ENCODE data around the gene MAPK12. TPM values are rescaled to one million over a fixed set of nuclear protein-coding genes. Genes with fewer than 3 reads are reported as not detected.

The MAPK12 gene
- total and polyA plus RNA-seq, 8 donors, result 4.7 to 49.6 (median 8.2) TPM

DNA sequence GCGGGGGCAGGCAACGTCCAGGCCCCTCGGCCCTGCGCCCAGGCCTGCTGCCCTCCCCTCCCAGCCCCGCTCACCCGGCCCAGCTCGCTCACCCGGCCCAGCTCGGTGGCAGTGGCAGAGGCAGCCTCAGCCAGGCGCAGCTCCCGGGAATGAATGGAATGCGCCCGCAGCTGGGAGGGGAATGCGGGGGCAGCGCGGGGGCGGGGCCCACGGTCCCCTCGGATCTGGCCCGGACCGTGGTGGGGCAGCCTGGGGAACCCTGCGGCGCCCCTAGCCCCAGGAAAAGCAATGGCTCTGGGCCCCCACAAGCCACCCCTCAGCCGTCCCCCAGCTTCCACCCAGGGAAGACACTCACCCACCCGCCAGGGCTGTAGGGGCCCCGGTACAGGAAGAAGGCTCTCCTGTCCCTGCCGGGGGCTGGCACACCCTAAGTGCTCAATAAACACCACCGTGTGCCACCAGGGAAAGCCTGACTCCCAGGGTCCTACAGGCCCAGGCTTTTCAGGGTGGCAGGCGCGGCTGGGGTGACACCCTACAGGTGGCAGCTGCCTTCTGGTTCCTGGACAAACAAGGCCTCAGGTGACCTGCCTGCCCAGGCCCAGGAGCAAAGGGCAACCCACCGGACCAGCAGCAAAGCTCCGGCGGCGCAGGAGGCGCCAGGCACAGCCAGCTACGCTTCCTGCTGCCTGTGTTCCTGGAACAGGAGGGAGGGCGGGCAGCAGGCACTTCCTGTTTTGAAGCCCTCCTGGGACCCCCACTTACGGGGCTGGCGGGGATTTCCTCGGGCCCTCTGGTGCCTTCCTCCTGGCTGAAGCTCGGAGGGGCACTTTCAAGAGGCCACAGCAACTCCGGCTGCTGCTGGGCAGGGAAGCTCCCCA is 32.2 kb upstream of the MAPK12 start:
- intact Hi-C loops (cut with DNase I; ENCODE audit: low total_unique reads), result no loop called here
- DNase-seq, result peak; percentile 90 to 94
- Histone ChIP-seq H3K4me1 (peaks cover 90 to 100% (median 99%) of the 10 kb centered on the region in 4 donors), H3K4me3 (peak overlapping the region; percentile 27 to 45 (median 38)), H3K9me3 (no peaks in the 10 kb centered on the region), H3K36me3 (peaks cover 20 to 31% (median 26%) of the 10 kb centered on the region in 4 donors), H3K27me3 (peaks cover 0 to 6% (median 0%) of the 10 kb centered on the region in 3 donors), H3K27ac (peak overlapping the region; percentile 94 to 96 (median 95))
- TF ChIP-seq POLR2AphosphoS5 (IDR thresholded peaks at IDR 0.05) (peak; percentile 20 to 94 (median 93)), POLR2A (IDR thresholded peaks at IDR 0.05) (peak in 1 of 4 donors; percentile 34), EP300 (IDR thresholded peaks at IDR 0.05) (no peak)
- TF ChIP-seq, protein P1, sequence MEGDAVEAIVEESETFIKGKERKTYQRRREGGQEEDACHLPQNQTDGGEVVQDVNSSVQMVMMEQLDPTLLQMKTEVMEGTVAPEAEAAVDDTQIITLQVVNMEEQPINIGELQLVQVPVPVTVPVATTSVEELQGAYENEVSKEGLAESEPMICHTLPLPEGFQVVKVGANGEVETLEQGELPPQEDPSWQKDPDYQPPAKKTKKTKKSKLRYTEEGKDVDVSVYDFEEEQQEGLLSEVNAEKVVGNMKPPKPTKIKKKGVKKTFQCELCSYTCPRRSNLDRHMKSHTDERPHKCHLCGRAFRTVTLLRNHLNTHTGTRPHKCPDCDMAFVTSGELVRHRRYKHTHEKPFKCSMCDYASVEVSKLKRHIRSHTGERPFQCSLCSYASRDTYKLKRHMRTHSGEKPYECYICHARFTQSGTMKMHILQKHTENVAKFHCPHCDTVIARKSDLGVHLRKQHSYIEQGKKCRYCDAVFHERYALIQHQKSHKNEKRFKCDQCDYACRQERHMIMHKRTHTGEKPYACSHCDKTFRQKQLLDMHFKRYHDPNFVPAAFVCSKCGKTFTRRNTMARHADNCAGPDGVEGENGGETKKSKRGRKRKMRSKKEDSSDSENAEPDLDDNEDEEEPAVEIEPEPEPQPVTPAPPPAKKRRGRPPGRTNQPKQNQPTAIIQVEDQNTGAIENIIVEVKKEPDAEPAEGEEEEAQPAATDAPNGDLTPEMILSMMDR (IDR thresholded peaks at IDR 0.05), result no peak
- WGBS, 5 donors, result 7 to 14% (median 9%) methylated on average over 27 to 42 of the region's 42 CpGs

DNA sequence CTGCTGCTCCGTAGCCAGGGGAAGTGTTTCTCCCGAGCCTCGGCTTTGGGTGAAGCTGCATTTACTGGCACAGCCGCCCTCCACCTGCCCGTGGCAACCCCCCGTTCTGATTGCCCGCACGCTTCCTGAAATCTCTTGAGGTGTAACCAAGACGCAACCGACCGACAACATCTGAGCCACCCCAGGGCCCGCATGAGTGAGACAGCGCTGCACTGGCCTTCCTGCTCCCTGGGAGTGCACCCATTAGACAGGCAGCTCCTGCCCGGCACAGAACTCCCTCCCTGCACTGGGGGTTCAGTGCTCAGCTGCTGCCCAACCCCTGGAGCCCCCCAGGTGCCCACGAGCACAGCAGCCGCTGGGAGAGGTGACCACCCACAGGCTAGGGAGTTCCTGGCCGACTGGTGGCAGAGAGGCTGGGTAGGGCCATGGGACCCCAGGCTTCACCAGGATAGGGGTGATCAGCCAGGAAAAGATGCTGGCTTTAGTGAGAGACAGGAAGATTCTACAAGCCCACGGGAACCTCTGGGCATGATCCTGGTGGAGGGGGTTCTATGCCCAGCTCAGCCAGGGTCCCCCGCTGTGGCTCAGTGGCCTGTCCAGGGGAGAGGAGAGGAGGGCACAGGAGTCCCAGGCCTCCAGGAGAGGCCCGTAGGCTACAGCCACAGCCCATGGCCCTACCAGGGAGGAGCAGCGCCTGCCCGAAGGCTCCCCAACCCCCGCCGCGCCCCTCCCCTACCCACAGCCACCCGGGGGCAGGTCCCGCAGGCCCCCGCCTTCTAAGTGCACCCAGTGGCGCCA is 31.4 kb upstream of the MAPK12 start:
- Histone ChIP-seq H3K27me3 (peaks cover 0 to 6% (median 0%) of the 10 kb centered on the region in 3 donors), H3K9me3 (no peaks in the 10 kb centered on the region), H3K4me1 (peaks cover 82 to 100% (median 97%) of the 10 kb centered on the region in 4 donors), H3K27ac (peak overlapping the region; percentile 94 to 96 (median 95)), H3K4me3 (peak overlapping the region; percentile 27 to 45 (median 38)), H3K36me3 (peaks cover 28 to 40% (median 34%) of the 10 kb centered on the region in 4 donors)
- intact Hi-C loops (cut with DNase I; ENCODE audit: low total_unique reads), result no loop called here
- WGBS, 5 donors, result 14 to 27% (median 24%) methylated on average over 19 to 29 of the region's 29 CpGs
- no peak for DNase-seq
- no peak for TF ChIP-seq EP300 (IDR thresholded peaks at IDR 0.05)
- no peak for TF ChIP-seq POLR2AphosphoS5 (IDR thresholded peaks at IDR 0.05)

DNA sequence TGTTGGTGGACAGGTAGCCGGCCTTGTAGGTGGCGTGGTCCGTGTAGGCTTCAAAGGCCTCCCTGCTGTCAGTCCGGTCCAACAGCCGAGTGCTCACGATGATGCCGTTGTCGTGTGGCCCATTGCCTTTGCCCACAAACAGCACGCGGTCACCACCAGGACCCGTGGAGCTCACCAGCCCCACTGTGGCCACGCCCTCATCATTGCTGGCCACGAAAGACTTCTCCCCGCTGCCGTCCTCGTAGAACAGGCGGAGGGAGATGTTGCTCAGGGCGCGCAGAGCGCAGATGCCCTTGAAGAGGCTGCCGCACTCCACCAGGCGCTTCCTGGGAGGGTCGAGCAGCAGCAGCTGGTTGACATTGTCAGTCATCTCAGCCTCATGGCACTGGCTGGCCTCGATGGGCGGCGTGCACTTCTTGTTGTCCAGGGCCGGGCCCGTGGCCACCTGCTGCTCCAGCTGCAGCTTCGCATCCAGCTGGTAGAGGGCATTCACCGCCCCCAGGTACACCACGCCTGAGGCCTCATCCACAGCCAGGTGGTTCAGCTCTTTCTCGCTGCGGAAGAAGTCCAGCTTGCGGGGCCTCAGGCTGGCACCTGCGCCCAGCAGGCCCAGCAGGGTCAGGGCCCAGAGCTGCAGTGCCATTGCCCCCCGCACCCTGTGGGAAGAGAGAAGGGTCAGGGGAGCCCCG is 28.6 kb upstream of the MAPK12 start:
- Histone ChIP-seq H3K9me3 (no peaks in the 10 kb centered on the region), H3K27ac (peak overlapping the region; percentile 94 to 96 (median 95)), H3K36me3 (peaks cover 50 to 64% (median 58%) of the 10 kb centered on the region in 4 donors), H3K4me1 (peaks cover 78 to 94% (median 90%) of the 10 kb centered on the region in 4 donors), H3K27me3 (peaks cover 0 to 6% (median 0%) of the 10 kb centered on the region in 3 donors), H3K4me3 (no peak overlapping the region)
- intact Hi-C loops (cut with DNase I; ENCODE audit: low total_unique reads), result no loop called here
- TF ChIP-seq, protein P1 (IDR thresholded peaks at IDR 0.05), result no peak
- TF ChIP-seq POLR2A (IDR thresholded peaks at IDR 0.05), result no peak
- TF ChIP-seq EP300 (IDR thresholded peaks at IDR 0.05), result no peak
- no peak for TF ChIP-seq POLR2AphosphoS5 (IDR thresholded peaks at IDR 0.05)
- WGBS, 5 donors, result 62 to 75% (median 72%) methylated on average over 24 to 37 of the region's 37 CpGs
- no peak for DNase-seq

DNA sequence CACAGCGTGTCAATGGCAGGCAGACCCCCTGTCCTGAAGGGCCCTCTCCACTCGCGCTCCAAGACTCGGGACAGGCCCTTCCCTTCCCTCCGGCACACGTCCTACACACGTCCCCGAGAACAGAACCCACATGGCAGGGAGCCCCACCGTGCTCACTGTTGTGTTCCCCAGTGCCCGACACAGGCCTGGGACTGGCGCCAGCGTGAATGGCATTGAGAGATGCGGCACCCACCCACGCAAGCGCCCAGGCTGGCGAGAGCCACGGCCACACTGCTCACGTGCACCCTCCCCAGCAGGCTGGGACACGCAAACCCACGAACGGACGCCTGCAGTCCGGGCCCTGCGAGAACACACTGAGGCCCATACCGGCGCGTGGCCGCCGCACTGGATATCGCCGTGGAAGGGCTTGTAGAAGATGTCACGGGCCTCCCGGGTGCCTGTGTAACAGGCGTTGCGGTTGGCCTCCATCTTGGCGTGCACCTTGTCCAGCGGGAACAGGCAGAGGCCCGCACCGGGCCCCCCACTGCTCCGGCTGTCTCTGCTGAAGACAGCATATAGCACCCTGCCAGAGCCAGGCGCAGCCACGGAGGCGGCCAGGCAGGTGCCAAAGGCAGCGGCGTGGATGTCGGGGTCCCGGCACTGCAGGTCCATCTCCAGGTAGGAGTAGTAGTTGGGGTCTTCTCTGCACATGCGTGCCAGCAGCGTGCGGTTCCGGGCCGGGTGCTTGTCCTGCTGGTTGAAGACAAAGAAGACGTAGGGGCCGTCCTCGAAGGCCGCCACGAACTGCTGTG is 27.9 kb upstream of the MAPK12 start:
- no peak overlapping the region for H3K4me3 ChIP-seq
- peaks cover 75 to 93% (median 88%) of the 10 kb centered on the region in 4 donors for H3K4me1 ChIP-seq
- TF ChIP-seq POLR2AphosphoS5 (IDR thresholded peaks at IDR 0.05), result no peak
- TF ChIP-seq POLR2A (IDR thresholded peaks at IDR 0.05), result no peak
- TF ChIP-seq, protein P1 (IDR thresholded peaks at IDR 0.05), result no peak
- TF ChIP-seq EP300 (IDR thresholded peaks at IDR 0.05), result no peak
- WGBS, 5 donors, result 77 to 89% (median 85%) methylated on average over 33 to 57 of the region's 57 CpGs
- peaks cover 56 to 71% (median 64%) of the 10 kb centered on the region in 4 donors for H3K36me3 ChIP-seq
- peak overlapping the region; percentile 87 to 95 (median 95) for H3K27ac ChIP-seq
- H3K9me3 ChIP-seq, result no peaks in the 10 kb centered on the region
- H3K27me3 ChIP-seq, result peaks cover 0 to 6% (median 0%) of the 10 kb centered on the region in 3 donors
- intact Hi-C loops (cut with DNase I; ENCODE audit: low total_unique reads), result no loop called here
- no peak for DNase-seq
